Articular chondrocyte of knee joint (primary cell): Measurements from ENCODE around the gene MAP3K20. TPM values are rescaled to one million over a fixed set of nuclear protein-coding genes. Genes with fewer than 3 reads are reported as not detected.

ENCODE experiments used
- total RNA-seq: library from RNA; depleted of rRNA; stranded (reverse); fragments of >200 nt; gene quantifications from 2 replicates; pipeline ENCODE4 v1.2.3, GENCODE V29; 2012

Gene MAP3K20
- total RNA-seq, result 49.7 and 63.8 TPM in 2 replicates

GRCh38 chr2:173075781-173076580 lies at the start of gene MAP3K20:
Gene MAP3K20 (plus strand): TSS chr2:173075846. CDS start chr2:173091032, 15,186 bp downstream.

